ELF-1 (cell line): ENCODE measurements around the gene C2orf80.
"Not testable (repeated sequence)": the region's sequence is repeated elsewhere in the genome, so short reads cannot be mapped to it uniquely, and the experiment has no call there.

ENCODE experiments used
- DNase-seq: peaks from one replicate; pipeline ENCODE4 v3.0.0-alpha.2; 2016; ENCODE audit warnings: low read depth, low spot score

C2orf80 gene

GRCh38 chr2:208135794-208136715 is 53.8 kb downstream of the C2orf80 start:
- no peak for DNase-seq

- DNase-seq: no peak
Measured at GRCh38 chr2:208134928-208135586, 54.8 kb downstream of the C2orf80 start.

GRCh38 chr2:208130712-208131110 is 59.1 kb downstream of the C2orf80 start:
- no peak for DNase-seq

DNA sequence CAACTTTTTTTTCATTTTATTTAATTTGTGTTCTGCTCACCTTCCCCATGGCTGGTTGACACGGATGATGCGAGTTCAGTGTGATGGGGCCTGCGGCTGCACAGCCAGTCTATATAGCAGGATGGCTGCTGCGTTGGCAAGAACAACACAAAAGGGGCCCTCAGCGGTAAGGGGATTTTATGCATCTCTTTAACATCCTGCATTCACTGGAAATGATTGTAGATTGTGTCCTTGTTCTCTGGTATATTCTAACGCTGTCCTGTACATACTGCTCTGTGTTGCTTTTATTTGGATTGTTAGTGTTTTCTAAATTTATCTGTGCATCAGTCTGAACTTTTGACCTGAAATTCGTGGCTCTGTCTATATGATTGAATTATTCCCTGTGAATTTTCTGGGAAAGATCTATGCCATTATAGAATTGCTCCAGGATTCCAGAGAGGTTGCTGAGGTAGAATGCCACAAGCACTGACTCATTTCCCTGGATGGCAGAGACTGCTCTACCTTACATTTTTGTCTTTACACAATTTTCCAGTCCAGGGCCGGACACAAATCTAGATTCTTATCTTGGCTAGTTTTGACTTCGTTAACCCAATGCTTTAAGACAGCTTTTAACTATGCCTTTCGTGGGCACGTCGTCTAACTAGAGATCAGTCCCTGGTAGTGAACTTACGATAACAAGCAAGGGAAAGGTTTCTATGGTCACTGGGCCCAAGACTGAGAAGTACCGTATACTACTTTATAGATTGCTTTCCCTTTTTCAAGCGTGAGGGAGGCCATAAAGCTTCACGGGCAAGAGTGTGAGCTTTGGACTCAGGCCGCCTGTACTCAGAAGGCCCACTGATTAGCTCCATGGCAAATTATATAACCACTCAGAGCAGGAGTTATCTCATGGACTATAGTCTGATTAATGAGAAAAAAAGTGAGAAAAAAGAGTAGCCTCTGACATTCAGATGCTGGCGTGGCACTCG is 59.8 kb downstream of the C2orf80 start, which contains the start of gene CRYGC:
TSS of gene CRYGC (minus strand) at position 85 of the 968 bp plus-strand sequence. CDS start at position 49, 36 bp downstream.
- DNase-seq: no peak

GRCh38 chr2:208128136-208128535 is 61.7 kb downstream of the C2orf80 start:
- DNase-seq: no peak

GRCh38 chr2:208127090-208127489 is 62.7 kb downstream of the C2orf80 start:
- no peak for DNase-seq

DNA sequence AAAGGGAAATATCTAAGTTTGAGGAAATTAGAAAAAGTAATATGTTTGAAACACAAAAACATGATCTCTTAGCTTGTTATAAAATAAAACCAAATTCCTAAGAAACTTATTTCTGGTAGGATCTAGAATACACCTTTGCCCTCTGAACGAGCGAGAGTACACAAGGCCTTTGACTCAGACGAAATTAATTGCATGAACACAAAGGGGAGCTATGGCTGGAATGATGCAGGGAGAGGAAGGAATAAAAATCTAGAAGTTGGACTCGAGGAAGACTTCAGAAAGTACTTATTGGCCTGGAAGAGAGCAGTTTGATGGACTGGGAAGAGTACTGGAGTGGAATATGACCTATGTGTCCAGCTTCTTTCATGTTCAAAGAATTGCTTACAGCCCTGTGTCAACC is 64.6 kb downstream of the C2orf80 start:
- DNase-seq: no peak

DNA sequence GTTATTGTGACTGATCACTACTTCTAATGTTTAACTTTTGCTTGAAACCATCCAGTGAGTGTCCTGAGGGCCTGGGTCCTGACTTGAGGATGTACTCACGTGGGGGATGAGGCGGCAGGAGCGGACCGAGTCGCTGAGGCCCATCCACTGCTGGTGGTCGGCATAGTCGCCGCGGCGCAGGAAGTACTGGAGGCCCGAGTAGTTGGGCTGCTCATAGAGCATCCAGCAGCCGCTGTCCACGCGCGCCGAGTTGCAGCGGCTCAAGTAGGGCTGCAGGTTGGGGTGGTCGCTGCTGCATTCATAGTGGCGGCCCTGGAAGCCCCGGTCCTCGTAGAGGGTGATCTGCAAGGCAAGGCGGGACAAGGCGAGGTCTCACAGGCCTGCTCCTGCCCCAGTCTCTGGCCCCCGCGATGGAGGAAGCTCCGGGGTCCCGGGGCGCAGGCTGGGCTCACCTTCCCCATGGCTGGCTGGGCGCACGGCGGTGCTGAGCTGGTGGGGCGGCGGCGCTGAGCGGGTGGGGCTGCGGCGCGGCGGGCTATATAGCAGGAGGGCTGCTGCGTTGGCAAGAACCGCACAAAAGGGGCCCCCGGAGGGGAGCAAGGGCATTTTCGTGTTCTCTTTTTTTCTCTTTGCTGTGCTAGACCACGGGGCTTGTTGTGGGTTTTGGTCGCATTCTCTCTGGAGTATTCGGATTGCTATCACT is 65.7 kb downstream of the C2orf80 start, which contains the start of gene CRYGD:
TSS of gene CRYGD (minus strand) at position 512 of the 703 bp plus-strand sequence. CDS start at position 461, 51 bp downstream.
- DNase-seq: peak; percentile 65

- no peak for DNase-seq
Measured at GRCh38 chr2:208122248-208122647, 67.6 kb downstream of the C2orf80 start.

GRCh38 chr2:208118918-208119317 is 70.9 kb downstream of the C2orf80 start:
- no peak for DNase-seq

DNA sequence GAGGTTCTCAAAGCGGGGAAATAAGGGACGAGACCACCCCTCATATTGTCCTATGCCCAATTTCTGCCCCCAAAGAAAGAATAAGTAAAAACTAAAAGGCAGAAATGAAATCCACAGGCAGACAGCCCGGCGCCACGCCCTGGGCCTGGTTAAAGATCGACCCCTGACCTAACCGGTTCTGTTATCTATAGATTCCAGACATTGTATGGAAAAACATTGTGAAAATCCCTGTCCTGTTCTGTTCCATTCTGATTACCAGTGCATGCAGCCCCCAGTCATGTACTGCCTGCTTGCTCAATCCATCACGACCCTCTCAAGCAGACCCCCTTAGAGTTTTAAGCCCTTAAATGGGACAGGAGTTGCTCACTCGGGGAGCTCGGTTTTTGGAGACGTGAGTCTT is 72.4 kb downstream of the C2orf80 start:
- not testable (repeated sequence) for DNase-seq
